Measurements from ENCODE around the gene NFIA.

DNA sequence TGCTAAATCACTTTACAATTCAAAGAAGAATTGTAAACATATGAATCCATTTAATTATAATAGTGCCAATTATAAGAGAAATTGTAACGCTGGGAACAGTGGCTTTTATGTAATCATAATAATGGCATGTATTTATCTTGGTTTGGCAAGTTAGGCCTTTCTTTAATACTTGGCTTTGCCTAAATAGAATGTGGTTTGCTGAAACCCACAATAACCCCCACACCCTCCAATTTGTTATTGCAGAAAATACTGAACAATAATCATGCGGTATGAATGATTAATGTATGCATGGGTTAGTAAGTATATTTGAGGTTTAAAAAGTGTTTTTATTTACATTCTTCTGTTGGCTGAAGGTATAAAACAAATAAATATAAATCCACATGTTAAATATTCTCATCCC lies 138.2 kb downstream of the NFIA start:
- TF ChIP-seq, protein P1, sequence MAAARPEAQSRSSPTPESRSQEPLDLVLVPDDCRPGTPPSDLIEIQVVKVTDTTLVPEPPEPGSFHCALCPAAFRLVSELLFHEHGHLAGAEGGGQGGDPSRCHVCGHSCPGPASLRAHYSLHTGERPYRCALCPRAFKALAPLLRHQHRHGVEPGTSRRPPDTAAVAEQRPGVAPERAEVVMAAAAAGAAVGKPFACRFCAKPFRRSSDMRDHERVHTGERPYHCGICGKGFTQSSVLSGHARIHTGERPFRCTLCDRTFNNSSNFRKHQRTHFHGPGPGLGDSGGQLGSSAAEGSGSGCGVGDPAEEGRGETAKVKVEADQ (CRISPR knock-in tag; IDR thresholded peaks at IDR 0.05; ENCODE audit: borderline replicate concordance), result no peak
- TF ChIP-seq, protein P2, sequence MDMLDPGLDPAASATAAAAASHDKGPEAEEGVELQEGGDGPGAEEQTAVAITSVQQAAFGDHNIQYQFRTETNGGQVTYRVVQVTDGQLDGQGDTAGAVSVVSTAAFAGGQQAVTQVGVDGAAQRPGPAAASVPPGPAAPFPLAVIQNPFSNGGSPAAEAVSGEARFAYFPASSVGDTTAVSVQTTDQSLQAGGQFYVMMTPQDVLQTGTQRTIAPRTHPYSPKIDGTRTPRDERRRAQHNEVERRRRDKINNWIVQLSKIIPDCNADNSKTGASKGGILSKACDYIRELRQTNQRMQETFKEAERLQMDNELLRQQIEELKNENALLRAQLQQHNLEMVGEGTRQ (IDR thresholded peaks at IDR 0.05; ENCODE audit: low read depth, low read length), result no peak
- TF ChIP-seq, protein P2 (CRISPR knock-in tag; IDR thresholded peaks at IDR 0.05; ENCODE audit: borderline replicate concordance), result no peak
- no peak for TF ChIP-seq ZKSCAN1 (IDR thresholded peaks at IDR 0.05; ENCODE audit: low read length)
- TF ChIP-seq, protein P3, sequence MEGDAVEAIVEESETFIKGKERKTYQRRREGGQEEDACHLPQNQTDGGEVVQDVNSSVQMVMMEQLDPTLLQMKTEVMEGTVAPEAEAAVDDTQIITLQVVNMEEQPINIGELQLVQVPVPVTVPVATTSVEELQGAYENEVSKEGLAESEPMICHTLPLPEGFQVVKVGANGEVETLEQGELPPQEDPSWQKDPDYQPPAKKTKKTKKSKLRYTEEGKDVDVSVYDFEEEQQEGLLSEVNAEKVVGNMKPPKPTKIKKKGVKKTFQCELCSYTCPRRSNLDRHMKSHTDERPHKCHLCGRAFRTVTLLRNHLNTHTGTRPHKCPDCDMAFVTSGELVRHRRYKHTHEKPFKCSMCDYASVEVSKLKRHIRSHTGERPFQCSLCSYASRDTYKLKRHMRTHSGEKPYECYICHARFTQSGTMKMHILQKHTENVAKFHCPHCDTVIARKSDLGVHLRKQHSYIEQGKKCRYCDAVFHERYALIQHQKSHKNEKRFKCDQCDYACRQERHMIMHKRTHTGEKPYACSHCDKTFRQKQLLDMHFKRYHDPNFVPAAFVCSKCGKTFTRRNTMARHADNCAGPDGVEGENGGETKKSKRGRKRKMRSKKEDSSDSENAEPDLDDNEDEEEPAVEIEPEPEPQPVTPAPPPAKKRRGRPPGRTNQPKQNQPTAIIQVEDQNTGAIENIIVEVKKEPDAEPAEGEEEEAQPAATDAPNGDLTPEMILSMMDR (CRISPR knock-in tag; IDR thresholded peaks at IDR 0.05), result no peak
- TF ChIP-seq NR3C1 (CRISPR knock-in tag; IDR thresholded peaks at IDR 0.05), result no peak
- TF ChIP-seq ZKSCAN8 (CRISPR knock-in tag; IDR thresholded peaks at IDR 0.05; ENCODE audit: borderline replicate concordance), result no peak
- no peak for TF ChIP-seq ZNF343 (CRISPR knock-in tag; IDR thresholded peaks at IDR 0.05)
- no peak for TF ChIP-seq KMT2A (CRISPR knock-in tag; IDR thresholded peaks at IDR 0.05)
- TF ChIP-seq, protein P4, sequence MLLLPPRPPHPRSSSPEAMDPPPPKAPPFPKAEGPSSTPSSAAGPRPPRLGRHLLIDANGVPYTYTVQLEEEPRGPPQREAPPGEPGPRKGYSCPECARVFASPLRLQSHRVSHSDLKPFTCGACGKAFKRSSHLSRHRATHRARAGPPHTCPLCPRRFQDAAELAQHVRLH (CRISPR knock-in tag; IDR thresholded peaks at IDR 0.05; ENCODE audit: borderline replicate concordance, low read depth), result no peak
- TF ChIP-seq, protein P5, sequence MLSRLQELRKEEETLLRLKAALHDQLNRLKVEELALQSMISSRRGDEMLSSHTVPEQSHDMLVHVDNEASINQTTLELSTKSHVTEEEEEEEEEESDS (CRISPR knock-in tag; IDR thresholded peaks at IDR 0.05; ENCODE audit: borderline replicate concordance), result no peak
- no peak for TF ChIP-seq ZNF674 (CRISPR knock-in tag; IDR thresholded peaks at IDR 0.05; ENCODE audit: low read depth)
- TF ChIP-seq SP1 (IDR thresholded peaks at IDR 0.05), result no peak
- no peak for TF ChIP-seq SP1 (CRISPR knock-in tag; IDR thresholded peaks at IDR 0.05)
- TF ChIP-seq KAT8 (CRISPR knock-in tag; IDR thresholded peaks at IDR 0.05), result no peak
